Endothelial cell of hepatic sinusoid (primary cell): ENCODE measurements around the gene VANGL1.
"Not testable (repeated sequence)": the region's sequence is repeated elsewhere in the genome, so short reads cannot be mapped to it uniquely, and the experiment has no call there.

Source experiments
- in situ Hi-C: cut with HindIII; loops from 2 replicates; pipeline ENCODE4 v1.10.0; 2017; ENCODE audit warnings: low sequenced_read_pairs

VANGL1 gene

GRCh38 chr1:115641762-115642167, at the start of gene VANGL1:
Gene VANGL1, plus strand, starts transcription at chr1:115641970. Its CDS starts 9,444 bp downstream, at chr1:115651414.
- in situ Hi-C loops: no loop called here

- in situ Hi-C loops: no loop called here
Measured at GRCh38 chr1:115592264-115592663, 49.5 kb upstream of the VANGL1 start.

GRCh38 chr1:115593365-115594259, 48.2 kb upstream of the VANGL1 start:
- in situ Hi-C loops: no loop called here

GRCh38 chr1:115594600-115594999, 47.2 kb upstream of the VANGL1 start:
- in situ Hi-C loops: no loop called here

- in situ Hi-C loops: no loop called here
Measured at GRCh38 chr1:115595279-115596079, 46.3 kb upstream of the VANGL1 start.

GRCh38 chr1:115596080-115596780, 45.5 kb upstream of the VANGL1 start:
- in situ Hi-C loops: no loop called here

- in situ Hi-C loops: no loop called here
Measured at GRCh38 chr1:115604508-115604907, 37.3 kb upstream of the VANGL1 start.

- in situ Hi-C loops: no loop called here
Measured at GRCh38 chr1:115606305-115606704, 35.5 kb upstream of the VANGL1 start.

GRCh38 chr1:115609021-115609420, 32.7 kb upstream of the VANGL1 start:
- in situ Hi-C loops: no loop called here

GRCh38 chr1:115613767-115614166, 28.0 kb upstream of the VANGL1 start:
- in situ Hi-C loops: no loop called here

- in situ Hi-C loops: no loop called here
Measured at GRCh38 chr1:115620453-115620852, 21.3 kb upstream of the VANGL1 start.

GRCh38 chr1:115620950-115621349, 20.8 kb upstream of the VANGL1 start:
- in situ Hi-C loops: no loop called here

GRCh38 chr1:115624859-115625258, 16.9 kb upstream of the VANGL1 start:
- in situ Hi-C loops: no loop called here

GRCh38 chr1:115630342-115630741, 11.4 kb upstream of the VANGL1 start:
- in situ Hi-C loops: no loop called here

- in situ Hi-C loops: no loop called here
Measured at GRCh38 chr1:115632251-115633026, 9.3 kb upstream of the VANGL1 start.

GRCh38 chr1:115633606-115634005, 8.2 kb upstream of the VANGL1 start:
- in situ Hi-C loops: not testable (repeated sequence)

- in situ Hi-C loops: not testable (repeated sequence)
Measured at GRCh38 chr1:115637247-115637646, 4.5 kb upstream of the VANGL1 start.

- in situ Hi-C loops: no loop called here
Measured at GRCh38 chr1:115640384-115640783, 1.4 kb upstream of the VANGL1 start.

GRCh38 chr1:115642168-115643072, 650 bp downstream of the VANGL1 start:
- in situ Hi-C loops: no loop called here
